ENCODE results near the gene DUS3L. TPM values are rescaled to one million over a fixed set of nuclear protein-coding genes. Genes with fewer than 3 reads are reported as not detected.

Gene DUS3L
- total RNA-seq, 1 experiment from 2014 or later, result 39.6 TPM

DNA sequence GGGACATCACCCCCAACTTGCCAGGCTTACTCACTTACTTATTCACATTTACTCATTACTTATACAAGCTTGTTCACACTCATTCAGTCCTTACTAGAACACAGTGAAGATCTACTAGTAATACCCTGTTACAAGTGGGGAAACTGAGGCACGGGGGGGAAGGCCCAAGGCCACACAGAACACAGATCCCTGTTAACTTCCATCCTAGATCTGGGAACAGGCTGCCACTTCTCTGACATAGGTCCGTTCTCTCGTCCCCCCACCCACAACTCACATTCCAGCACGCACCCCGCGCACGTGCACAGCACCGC, 12.4 kb upstream of the DUS3L start:
- Histone ChIP-seq H3K4me3 (ENCODE audit: low read depth in 2 of 2, low read length in 2 of 2) (peak overlapping the region; percentile 30 to 54), H3K27ac (ENCODE audit: low read length) (no peak overlapping the region), H3K27me3 (ENCODE audit: control insufficient read depth, insufficient read depth, low read length) (no peaks in the 10 kb centered on the region), H3K4me1 (ENCODE audit: control insufficient read depth, insufficient read depth, low read length) (peaks cover 4% of the 10 kb centered on the region), H3K9me3 (ENCODE audit: control insufficient read depth, insufficient read depth, low read depth, low read length) (no peaks in the 10 kb centered on the region), H3K36me3 (ENCODE audit: control insufficient read depth, insufficient read depth, low read length) (no peaks in the 10 kb centered on the region)
- ChIA-PET POLR2A (no interaction called here), CTCF (interaction anchor here (0.5 to 1.3 kb wide), 10 partner anchors 9 to 716 kb away, joined by 3 to 6 read pairs (median 4); partner anchors contain the start of gene NDUFA11)
- in situ Hi-C loops (cut with HindIII; ENCODE audit: low pct_unique_long_range_greater_than_20kb, low sequenced_read_pairs), result no loop called here
- intact Hi-C loops (cut with micrococcal nuclease; ENCODE audit: unreplicated experiment), result loop anchor here (10.0 kb wide), 1 partner anchor 91 kb away; no protein-coding TSS in a partner anchor
- no peak for DNase-seq (ENCODE audit: low read depth, low spot score)
- ATAC-seq, result no peak
- TF ChIP-seq TCF7L2 (IDR thresholded peaks at IDR 0.05; ENCODE audit: low read depth, low read length) (no peak), POLR2AphosphoS5 (IDR thresholded peaks at IDR 0.05; ENCODE audit: low read depth, low read length) (no peak), SIN3A (IDR thresholded peaks at IDR 0.05; ENCODE audit: borderline replicate concordance, insufficient read depth, low read depth, low read length) (no peak)
- TF ChIP-seq, protein P1, sequence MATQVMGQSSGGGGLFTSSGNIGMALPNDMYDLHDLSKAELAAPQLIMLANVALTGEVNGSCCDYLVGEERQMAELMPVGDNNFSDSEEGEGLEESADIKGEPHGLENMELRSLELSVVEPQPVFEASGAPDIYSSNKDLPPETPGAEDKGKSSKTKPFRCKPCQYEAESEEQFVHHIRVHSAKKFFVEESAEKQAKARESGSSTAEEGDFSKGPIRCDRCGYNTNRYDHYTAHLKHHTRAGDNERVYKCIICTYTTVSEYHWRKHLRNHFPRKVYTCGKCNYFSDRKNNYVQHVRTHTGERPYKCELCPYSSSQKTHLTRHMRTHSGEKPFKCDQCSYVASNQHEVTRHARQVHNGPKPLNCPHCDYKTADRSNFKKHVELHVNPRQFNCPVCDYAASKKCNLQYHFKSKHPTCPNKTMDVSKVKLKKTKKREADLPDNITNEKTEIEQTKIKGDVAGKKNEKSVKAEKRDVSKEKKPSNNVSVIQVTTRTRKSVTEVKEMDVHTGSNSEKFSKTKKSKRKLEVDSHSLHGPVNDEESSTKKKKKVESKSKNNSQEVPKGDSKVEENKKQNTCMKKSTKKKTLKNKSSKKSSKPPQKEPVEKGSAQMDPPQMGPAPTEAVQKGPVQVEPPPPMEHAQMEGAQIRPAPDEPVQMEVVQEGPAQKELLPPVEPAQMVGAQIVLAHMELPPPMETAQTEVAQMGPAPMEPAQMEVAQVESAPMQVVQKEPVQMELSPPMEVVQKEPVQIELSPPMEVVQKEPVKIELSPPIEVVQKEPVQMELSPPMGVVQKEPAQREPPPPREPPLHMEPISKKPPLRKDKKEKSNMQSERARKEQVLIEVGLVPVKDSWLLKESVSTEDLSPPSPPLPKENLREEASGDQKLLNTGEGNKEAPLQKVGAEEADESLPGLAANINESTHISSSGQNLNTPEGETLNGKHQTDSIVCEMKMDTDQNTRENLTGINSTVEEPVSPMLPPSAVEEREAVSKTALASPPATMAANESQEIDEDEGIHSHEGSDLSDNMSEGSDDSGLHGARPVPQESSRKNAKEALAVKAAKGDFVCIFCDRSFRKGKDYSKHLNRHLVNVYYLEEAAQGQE (IDR thresholded peaks at IDR 0.05; ENCODE audit: insufficient read depth in 1 of 2, low read depth in 2 of 2, low read length in 1 of 2), result no peak
- TF ChIP-seq, protein P2, sequence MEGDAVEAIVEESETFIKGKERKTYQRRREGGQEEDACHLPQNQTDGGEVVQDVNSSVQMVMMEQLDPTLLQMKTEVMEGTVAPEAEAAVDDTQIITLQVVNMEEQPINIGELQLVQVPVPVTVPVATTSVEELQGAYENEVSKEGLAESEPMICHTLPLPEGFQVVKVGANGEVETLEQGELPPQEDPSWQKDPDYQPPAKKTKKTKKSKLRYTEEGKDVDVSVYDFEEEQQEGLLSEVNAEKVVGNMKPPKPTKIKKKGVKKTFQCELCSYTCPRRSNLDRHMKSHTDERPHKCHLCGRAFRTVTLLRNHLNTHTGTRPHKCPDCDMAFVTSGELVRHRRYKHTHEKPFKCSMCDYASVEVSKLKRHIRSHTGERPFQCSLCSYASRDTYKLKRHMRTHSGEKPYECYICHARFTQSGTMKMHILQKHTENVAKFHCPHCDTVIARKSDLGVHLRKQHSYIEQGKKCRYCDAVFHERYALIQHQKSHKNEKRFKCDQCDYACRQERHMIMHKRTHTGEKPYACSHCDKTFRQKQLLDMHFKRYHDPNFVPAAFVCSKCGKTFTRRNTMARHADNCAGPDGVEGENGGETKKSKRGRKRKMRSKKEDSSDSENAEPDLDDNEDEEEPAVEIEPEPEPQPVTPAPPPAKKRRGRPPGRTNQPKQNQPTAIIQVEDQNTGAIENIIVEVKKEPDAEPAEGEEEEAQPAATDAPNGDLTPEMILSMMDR (IDR thresholded peaks at IDR 0.05), result no peak
- BruUV-seq (replicated peaks), result no TSS peak

DNA sequence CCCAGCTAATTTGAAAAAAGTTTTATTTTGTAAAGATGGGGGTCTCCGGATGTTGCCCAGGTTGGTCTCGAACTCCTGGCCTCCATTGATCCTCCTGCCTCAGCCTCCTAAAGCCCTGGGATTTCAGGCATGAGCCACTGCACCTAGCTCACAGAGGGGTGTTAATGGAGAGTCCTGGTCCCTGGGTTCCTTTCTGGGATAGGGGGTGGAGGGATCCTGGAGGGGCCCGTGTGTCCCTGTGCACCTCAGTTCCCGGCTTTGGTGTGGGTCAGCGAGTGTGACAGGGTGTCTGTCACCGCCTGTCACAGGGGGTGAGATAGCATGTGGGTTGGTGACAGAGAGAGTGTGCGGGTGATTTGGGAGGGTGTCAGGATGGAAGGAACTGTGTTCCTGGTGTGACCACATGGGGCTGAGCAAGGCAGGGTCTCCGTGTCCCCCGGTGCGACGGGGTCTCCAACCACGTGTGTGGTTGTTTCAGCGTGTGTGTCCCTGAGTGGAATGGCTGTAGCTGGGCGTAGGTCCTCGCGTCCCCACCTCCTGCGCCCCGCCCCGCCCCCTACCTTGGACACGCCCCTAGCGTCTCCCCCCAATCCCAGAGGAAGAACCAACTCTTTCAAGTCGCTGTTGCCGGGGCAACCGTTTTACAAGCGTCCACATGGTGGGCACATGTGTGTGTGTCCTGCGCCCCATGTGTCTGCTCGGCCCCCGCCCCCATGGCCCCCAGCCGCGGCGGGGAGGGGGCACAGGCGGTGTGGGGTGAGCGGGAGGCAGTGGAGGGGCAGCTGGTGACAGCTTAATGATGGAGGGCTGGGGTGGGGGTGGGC, 11.0 kb upstream of the DUS3L start:
- CTCF ChIA-PET, result interaction anchor here (0.6 kb wide), 1 partner anchor 85 kb away, joined by 5 read pairs; no protein-coding TSS in a partner anchor
- no TSS peak for BruUV-seq (replicated peaks)
- H3K9me3 ChIP-seq (ENCODE audit: control insufficient read depth, insufficient read depth, low read depth, low read length), result no peaks in the 10 kb centered on the region
- H3K4me1 ChIP-seq (ENCODE audit: control insufficient read depth, insufficient read depth, low read length), result peaks cover 4% of the 10 kb centered on the region
- POLR2A ChIA-PET, result interaction anchor here (0.6 kb wide), 1 partner anchor 109 kb away, joined by 6 read pairs; no protein-coding TSS in a partner anchor
- H3K27ac ChIP-seq (ENCODE audit: low read length), result no peak overlapping the region
- ATAC-seq, result no peak
- H3K36me3 ChIP-seq (ENCODE audit: control insufficient read depth, insufficient read depth, low read length), result no peaks in the 10 kb centered on the region
- intact Hi-C loops (cut with micrococcal nuclease; ENCODE audit: unreplicated experiment) (loop anchor here (10.0 kb wide), 1 partner anchor 93 kb away; no protein-coding TSS in a partner anchor), in situ Hi-C loops (cut with HindIII; ENCODE audit: low pct_unique_long_range_greater_than_20kb, low sequenced_read_pairs) (no loop called here)
- H3K4me3 ChIP-seq (ENCODE audit: low read depth in 2 of 2, low read length in 2 of 2), result no peak overlapping the region
- H3K27me3 ChIP-seq (ENCODE audit: control insufficient read depth, insufficient read depth, low read length), result no peaks in the 10 kb centered on the region
- no peak for DNase-seq (ENCODE audit: low read depth, low spot score)
- TF ChIP-seq SIN3A (IDR thresholded peaks at IDR 0.05; ENCODE audit: borderline replicate concordance, insufficient read depth, low read depth, low read length) (no peak), POLR2AphosphoS5 (IDR thresholded peaks at IDR 0.05; ENCODE audit: low read depth, low read length) (no peak), TCF7L2 (IDR thresholded peaks at IDR 0.05; ENCODE audit: low read depth, low read length) (no peak)
- TF ChIP-seq, protein P2 (IDR thresholded peaks at IDR 0.05), result no peak
- TF ChIP-seq, protein P1 (IDR thresholded peaks at IDR 0.05; ENCODE audit: insufficient read depth in 1 of 2, low read depth in 2 of 2, low read length in 1 of 2), result no peak

Measured in Panc1 (cell line).